Measurements from ENCODE around the gene NT5C3A.

NT5C3A gene

GRCh38 chr7:33062023-33062781, at the start of gene NT5C3A:
Gene NT5C3A, minus strand, starts transcription at chr7:33062776. Its CDS starts 71 bp downstream, at chr7:33062705.
- TF ChIP-seq CTCF (conservative IDR thresholded peaks at IDR 0.05): no peak
- peak within 1 kb of the TSS; percentile 94 for H3K27ac ChIP-seq

- no peak for TF ChIP-seq CTCF (conservative IDR thresholded peaks at IDR 0.05)
- H3K27ac ChIP-seq: no peak overlapping the region
Measured at GRCh38 chr7:33111614-33112013, 49.0 kb upstream of the NT5C3A start.

GRCh38 chr7:33109758-33110238, 47.2 kb upstream of the NT5C3A start:
- H3K27ac ChIP-seq: peak overlapping the region; percentile 81

GRCh38 chr7:33109005-33109757, 46.6 kb upstream of the NT5C3A start, which contains the start of gene RP9:
Gene RP9, minus strand, starts transcription at chr7:33109404. Its CDS starts 32 bp downstream, at chr7:33109372.
- peak; percentile 92 for TF ChIP-seq CTCF (conservative IDR thresholded peaks at IDR 0.05)
- H3K27ac ChIP-seq: peak within 1 kb of the TSS; percentile 81

More at GRCh38 chr7:33109758-33110238, 47.2 kb upstream of the NT5C3A start:
- no peak for TF ChIP-seq CTCF (conservative IDR thresholded peaks at IDR 0.05)

- peak overlapping the region; percentile 81 for H3K27ac ChIP-seq
- TF ChIP-seq CTCF (conservative IDR thresholded peaks at IDR 0.05): no peak
Measured at GRCh38 chr7:33108554-33109004, 46.0 kb upstream of the NT5C3A start.

GRCh38 chr7:33107136-33108066, 44.8 kb upstream of the NT5C3A start:
- peak; percentile 69 for TF ChIP-seq CTCF (conservative IDR thresholded peaks at IDR 0.05)

More at GRCh38 chr7:33107136-33108066, 44.8 kb upstream of the NT5C3A start:
- H3K27ac ChIP-seq: peak overlapping the region; percentile 81; the same call in 1 of the 2 replicates
